SHP77 treated with DMSO at 0.1 percent for 48 hours (cell line): Measurements from ENCODE around the gene LAMA1.

Source experiments
- DNase-seq: peaks from one replicate; lab custom pipeline; 2025; lab: John Stamatoyannopoulos, UW

LAMA1 gene

DNA sequence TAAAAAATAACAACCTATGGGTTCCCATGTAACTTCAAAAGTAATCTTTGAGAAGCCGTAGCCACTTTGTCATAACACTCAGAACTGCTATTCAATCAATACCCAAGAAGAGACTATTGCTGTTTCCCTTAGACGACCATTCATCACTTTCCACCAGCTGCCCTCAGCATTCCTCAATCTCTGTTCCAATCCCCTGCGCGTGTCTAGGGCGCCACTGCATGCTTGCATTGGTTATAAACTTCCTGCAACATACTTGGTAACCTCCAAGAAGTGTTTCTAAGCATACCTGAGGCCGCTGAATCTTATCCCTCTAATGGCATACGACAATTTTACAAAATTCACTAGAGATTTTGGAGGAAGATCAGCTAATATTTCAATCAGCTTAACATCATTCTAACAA lies 134.2 kb downstream of the LAMA1 start:
- DNase-seq: no peak

- DNase-seq: no peak
These were observed 135.2 kb downstream of the LAMA1 start for GRCh38 chr18:6982398-6982797.

DNA sequence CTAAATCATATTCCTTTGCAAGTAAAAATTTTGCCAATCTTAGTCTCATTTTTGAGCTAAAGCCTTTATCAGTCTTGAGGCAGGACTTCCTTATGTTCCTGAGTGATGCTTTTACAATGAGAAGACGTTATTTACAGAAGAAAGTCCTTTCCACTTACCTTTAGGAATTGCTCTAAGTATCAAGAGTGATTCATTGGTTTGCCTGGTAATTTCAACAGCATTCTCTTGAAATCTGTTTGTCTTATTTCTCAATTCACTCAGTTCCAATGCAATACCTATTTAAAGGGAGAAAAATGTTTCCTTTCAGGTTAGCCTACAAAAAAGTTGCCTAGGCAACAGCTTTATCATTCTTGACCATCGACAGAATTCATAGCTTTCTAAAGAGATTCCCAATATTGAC lies 137.2 kb downstream of the LAMA1 start:
- no peak for DNase-seq

GRCh38 chr18:6979954-6980353 lies 137.6 kb downstream of the LAMA1 start:
- DNase-seq: no peak

- no peak for DNase-seq
These were observed 140.7 kb downstream of the LAMA1 start for GRCh38 chr18:6976935-6977334.

DNA sequence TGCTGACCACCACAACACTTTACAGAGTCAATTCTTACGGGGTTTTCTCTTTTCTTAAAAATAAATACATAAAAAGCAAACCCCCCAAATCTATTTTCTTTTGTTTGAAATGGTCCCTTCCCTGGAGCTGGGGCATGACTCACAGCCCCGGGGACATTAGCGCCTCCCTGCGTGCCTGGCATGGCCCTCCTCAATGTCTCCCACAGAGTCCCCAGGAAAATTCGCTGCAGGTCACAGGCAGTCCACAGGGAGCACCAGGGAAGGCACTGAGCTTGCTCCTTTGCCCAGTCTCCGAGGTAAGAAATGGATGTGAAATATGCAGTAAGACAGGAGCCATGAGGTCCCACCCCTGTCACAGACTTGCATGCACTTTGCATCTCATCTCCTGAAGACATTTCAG lies 142.5 kb downstream of the LAMA1 start:
- no peak for DNase-seq

- no peak for DNase-seq
These were observed 145.6 kb downstream of the LAMA1 start for GRCh38 chr18:6971823-6972478.

DNA sequence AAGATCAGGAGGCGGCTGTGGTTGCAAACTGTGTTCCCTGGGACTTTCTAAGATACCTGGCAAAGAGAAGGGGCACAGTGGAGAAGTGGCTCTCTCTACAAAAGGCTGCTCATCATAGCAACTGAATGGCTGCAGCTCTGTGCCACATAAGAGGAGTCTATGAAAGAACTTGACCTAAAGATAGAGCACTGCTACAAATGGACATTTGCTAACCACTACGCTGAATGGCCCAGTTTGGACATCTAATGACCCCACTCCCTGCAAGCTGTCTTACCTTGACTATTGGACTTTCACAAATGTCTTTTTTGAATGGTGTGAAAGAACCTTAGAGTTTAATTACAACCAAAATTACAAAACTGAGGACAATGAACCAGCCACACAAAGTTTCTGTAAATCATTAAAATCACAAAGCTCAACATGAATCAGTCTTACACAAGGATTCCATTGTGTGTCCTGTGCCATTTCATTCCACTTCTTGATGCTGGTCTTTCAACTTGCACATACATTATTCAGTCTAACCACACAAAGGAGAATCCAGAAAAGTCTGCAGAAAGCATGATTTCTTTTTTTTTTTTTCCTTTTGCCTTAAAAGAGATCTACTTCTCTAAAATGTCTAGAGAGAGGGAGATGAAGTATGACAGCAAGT lies 154.0 kb downstream of the LAMA1 start:
- no peak for DNase-seq

- no peak for DNase-seq
These were observed 154.8 kb downstream of the LAMA1 start for GRCh38 chr18:6962571-6963451.

DNA sequence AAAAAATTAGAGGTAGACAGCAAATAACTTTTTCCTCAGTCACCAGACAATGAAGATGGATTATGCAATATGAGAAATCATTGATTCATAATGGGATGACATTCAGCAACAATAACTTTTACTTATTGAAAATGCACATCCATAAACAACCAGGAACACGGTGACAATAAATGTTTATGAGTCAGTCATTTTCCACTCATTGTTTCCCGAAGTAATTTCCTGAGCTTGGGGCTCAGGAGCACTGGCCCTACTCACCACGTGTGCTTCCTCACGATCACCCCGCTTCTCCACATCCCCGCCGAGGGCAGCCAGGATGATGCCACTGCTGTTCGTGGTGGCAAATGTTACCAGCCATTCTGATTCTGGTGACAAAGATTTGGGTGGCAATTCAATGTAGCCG lies 156.3 kb downstream of the LAMA1 start:
- no peak for DNase-seq

DNA sequence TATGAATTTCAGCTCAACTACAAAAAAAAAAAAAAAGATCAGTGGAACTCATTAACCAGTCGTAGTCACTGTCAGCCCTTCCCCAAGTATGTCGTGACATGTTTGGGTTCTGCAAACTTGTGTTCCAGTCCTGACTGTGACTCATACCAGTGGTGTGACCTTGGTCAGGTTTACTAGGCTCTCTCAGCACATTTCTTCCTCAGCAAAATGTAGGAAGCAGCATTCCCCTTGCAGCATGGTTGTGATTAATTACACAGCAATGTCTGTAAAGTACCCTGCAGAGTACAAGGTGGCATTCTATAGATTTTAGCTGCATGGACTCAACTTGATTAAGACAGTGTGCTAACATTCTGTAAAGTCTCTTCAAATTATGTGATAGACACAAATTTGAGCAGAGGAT lies 156.9 kb downstream of the LAMA1 start:
- DNase-seq: no peak

- no peak for DNase-seq
These were observed 157.5 kb downstream of the LAMA1 start for GRCh38 chr18:6960124-6960523.

DNA sequence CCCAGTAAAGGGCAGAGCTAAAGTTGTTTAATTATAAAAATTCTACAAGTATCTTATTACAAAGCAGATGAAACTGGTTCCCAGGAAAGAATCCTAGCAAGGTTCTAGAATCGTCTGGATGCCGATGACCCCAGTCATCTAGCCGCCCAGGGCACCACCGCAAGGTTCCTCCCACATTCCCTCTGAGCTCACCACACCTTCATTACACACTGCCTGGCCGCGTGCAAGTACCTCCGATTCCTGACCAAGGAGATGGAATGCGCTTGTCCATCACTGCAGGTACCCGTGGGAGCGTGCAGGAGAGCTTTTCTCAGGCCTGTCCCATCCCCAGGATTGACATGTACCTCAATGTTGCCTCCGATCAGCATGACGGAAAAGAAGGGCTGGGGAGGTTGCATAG lies 158.5 kb downstream of the LAMA1 start:
- no peak for DNase-seq

GRCh38 chr18:6956999-6957398 lies 160.6 kb downstream of the LAMA1 start:
- DNase-seq: no peak

DNA sequence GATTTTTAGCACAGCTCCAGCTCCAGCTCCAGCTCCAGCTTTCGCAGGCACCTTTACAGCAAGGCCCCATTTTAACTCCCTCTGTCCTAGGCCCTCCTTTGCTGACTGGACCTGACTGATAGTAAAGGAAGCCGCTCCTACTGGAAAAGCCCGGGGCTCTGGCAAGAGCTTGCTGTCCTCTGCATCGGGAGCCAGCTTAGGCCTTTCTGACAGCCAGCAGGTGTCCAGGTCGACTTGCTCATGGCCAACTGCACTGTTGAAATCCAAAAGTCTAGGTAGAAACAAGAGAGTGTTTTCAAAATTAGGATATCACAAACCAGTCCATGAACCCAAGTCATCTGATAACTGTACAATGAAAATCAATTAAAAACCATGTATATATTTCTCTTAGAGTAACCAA lies 161.1 kb downstream of the LAMA1 start:
- DNase-seq: no peak

GRCh38 chr18:6955304-6955703 lies 162.3 kb downstream of the LAMA1 start:
- DNase-seq: no peak

GRCh38 chr18:6954501-6954900 lies 163.1 kb downstream of the LAMA1 start:
- DNase-seq: no peak

- no peak for DNase-seq
These were observed 166.1 kb downstream of the LAMA1 start for GRCh38 chr18:6951336-6952090.

- DNase-seq: no peak
These were observed 167.0 kb downstream of the LAMA1 start for GRCh38 chr18:6950641-6951040.

DNA sequence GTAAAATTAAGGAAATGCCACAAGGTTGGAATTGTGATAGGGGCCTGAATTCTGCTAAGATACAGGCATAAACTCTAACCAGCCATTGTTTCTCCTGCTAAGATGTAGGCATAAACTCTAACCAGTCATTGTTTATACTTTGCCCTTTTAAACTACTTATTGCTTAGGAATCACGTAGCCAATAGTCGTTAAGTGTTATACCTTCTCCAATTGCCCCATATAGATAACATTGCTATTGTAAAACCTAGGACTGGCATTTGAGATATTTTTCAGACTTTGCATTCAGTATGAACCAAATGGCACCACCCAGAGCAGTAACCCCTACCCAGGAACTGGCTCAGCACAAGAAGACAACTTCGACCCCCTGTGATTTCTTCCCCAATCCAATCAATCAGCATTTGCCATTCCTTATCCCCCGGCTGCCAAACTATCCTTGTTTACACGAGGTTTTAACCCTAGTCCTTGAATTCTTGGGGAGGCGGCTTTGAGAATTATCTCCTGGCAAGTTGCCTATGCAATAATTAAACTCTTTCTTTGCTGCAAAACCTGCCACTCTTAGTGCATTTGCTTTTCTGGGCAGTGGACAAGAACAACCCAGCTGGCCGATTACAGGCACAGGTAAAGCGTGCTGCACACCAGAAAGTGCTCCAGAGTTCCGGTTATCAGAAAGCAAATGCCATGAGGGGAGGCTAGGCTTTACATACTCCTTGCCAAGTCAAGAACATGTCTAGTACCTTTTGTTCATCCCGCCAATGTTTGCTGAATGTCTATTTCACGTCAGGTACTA lies 167.6 kb downstream of the LAMA1 start:
- no peak for DNase-seq

- no peak for DNase-seq
These were observed 169.1 kb downstream of the LAMA1 start for GRCh38 chr18:6948281-6949055.
